Osteoblast (primary cell): ENCODE measurements around the gene SEMA3F. TPM values are rescaled to one million over a fixed set of nuclear protein-coding genes. Genes with fewer than 3 reads are reported as not detected.

Experiments used
- DNase-seq: peaks from one replicate; pipeline ENCODE4 v3.0.0; 2011; ENCODE audit warnings: low spot score, mixed read lengths; ENCODE audit not compliant: insufficient read length; ENCODE audit errors: missing footprints
- H2AFZ ChIP-seq: 2 replicates; pipeline ENCODE4 v1.6.0; 2011; ENCODE audit warnings: mild to moderate bottlenecking, low read length
- H3K27ac ChIP-seq: 2 replicates; pipeline ENCODE4 v1.5.1; 2011; ENCODE audit warnings: mild to moderate bottlenecking, low read depth, low read length, moderate library complexity
- H3K27me3 ChIP-seq: 2 replicates; pipeline ENCODE4 v1.6.0; 2012; ENCODE audit warnings: mild to moderate bottlenecking, control low read depth, inconsistent platforms, low read length, moderate library complexity; ENCODE audit not compliant: insufficient read depth
- H3K36me3 ChIP-seq: 2 replicates; pipeline ENCODE4 v1.5.1; 2011; ENCODE audit warnings: mild to moderate bottlenecking, low read length, control low read depth, moderate library complexity; ENCODE audit not compliant: insufficient read depth
- H3K4me1 ChIP-seq: 2 replicates; pipeline ENCODE4 v1.5.1; 2011; ENCODE audit warnings: mild to moderate bottlenecking, low read length, control low read depth, moderate library complexity; ENCODE audit not compliant: insufficient read depth
- H3K4me2 ChIP-seq: 2 replicates; pipeline ENCODE4 v1.6.0; 2011; ENCODE audit warnings: mild to moderate bottlenecking, low read length; ENCODE audit not compliant: insufficient read depth
- H3K4me3 ChIP-seq: fragments of 200-600 bp; sonication (generic); 3 replicates; pipeline ENCODE4 v1.5.1; 2012; ENCODE audit warnings: mild to moderate bottlenecking, low read length, inconsistent platforms; ENCODE audit not compliant: insufficient read depth
- H3K79me2 ChIP-seq: 2 replicates; pipeline ENCODE4 v1.6.0; 2012; ENCODE audit warnings: mild to moderate bottlenecking, low read length, control low read depth, inconsistent platforms; ENCODE audit not compliant: insufficient read depth
- H3K9me3 ChIP-seq: 2 replicates; pipeline ENCODE4 v1.5.1; 2011; ENCODE audit warnings: low read depth, low read length, control low read depth
- H4K20me1 ChIP-seq: 2 replicates; pipeline ENCODE4 v1.6.0; 2012; ENCODE audit warnings: mild to moderate bottlenecking, low read length, control low read depth; ENCODE audit not compliant: insufficient read depth
- total RNA-seq: library from RNA; depleted of rRNA; stranded (reverse); fragments of >200 nt; gene quantifications from 2 replicates; pipeline ENCODE4 v1.2.3, GENCODE V29; 2012
- TF ChIP-seq, protein P1 (sequence below): IDR thresholded peaks from 2 replicates; pipeline ENCODE4 v1.5.1; 2011; ENCODE audit warnings: mild to moderate bottlenecking, low read depth, low read length, moderate library complexity; ENCODE audit errors: extremely low read depth

Gene SEMA3F
- total RNA-seq = 5.1 and 16.5 TPM in 2 replicates

DNA sequence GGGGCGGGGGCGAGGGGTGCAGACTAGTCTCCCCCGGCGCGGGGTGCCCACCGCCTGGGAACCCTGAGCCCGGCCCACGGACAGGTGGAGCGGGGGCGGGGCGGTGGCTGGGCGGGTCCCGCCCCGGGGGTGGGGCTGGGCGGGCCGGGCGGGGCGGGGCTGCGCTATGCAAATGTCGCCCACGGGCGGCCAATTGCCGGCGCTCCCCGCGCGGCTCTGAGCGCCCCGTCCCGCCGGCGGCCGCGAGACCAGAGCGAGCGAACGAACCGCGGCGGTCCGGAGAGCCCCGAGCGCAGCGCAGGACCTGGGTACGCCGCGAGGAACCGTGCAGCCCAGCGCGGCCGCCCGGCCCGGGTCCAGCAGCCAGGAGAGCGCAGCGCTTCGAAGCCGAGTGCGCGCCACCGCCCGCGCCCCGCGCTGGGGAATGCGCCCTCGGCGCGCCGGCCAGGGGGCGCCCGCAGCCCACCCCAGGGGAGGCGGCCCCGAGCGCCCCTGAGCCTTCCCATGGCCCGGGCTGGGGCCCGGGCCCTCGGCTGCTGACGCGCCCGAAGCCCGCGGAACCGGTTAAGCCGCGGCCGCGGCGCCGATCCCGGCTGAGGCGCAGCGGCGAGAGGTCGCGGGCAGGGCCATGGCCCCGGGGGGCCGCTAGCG lies at the start of gene SEMA3F:
Gene SEMA3F, plus strand, starts transcription at position 485 of the 651 bp plus-strand sequence. CDS start 4,299 bp downstream, outside the sequence.
- Histone ChIP-seq H3K36me3 (no peaks in the 10 kb centered on the region), H4K20me1 (no peaks in the 10 kb centered on the region), H3K9me3 (no peaks in the 10 kb centered on the region), H3K79me2 (peaks cover 40% of the 10 kb centered on the region), H3K4me3 (peak within 1 kb of the TSS; percentile 73), H3K27me3 (peaks cover 8% of the 10 kb centered on the region), H3K27ac (no peak within 1 kb of the TSS), H3K4me2 (peak within 1 kb of the TSS; percentile 65), H2AFZ (no peak within 1 kb of the TSS), H3K4me1 (peaks cover 22% of the 10 kb centered on the region)
- TF ChIP-seq, protein P1, sequence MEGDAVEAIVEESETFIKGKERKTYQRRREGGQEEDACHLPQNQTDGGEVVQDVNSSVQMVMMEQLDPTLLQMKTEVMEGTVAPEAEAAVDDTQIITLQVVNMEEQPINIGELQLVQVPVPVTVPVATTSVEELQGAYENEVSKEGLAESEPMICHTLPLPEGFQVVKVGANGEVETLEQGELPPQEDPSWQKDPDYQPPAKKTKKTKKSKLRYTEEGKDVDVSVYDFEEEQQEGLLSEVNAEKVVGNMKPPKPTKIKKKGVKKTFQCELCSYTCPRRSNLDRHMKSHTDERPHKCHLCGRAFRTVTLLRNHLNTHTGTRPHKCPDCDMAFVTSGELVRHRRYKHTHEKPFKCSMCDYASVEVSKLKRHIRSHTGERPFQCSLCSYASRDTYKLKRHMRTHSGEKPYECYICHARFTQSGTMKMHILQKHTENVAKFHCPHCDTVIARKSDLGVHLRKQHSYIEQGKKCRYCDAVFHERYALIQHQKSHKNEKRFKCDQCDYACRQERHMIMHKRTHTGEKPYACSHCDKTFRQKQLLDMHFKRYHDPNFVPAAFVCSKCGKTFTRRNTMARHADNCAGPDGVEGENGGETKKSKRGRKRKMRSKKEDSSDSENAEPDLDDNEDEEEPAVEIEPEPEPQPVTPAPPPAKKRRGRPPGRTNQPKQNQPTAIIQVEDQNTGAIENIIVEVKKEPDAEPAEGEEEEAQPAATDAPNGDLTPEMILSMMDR = no peak
- peak; percentile 99 for DNase-seq

DNA sequence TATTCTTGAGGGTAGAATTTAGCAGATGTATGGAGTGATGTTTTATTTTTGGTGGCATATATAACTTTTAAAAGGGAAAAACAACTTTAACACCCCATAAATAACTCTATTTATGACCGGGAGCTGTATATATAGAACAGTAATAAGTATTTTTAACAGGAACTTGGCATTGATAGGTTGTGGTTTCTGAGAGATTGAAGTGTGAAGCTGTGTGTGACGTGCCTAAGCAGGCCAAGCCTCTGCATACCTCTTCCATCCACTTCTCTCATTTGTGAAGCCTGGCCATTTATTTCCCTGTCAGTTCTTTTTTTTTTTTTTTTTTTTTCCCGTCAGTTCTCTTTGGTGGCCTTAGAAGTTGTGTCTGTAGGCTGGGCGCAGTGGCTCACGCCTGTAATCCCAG lies 43.4 kb upstream of the SEMA3F start:
- TF ChIP-seq, protein P1 = no peak
- peaks cover 19% of the 10 kb centered on the region for H3K79me2 ChIP-seq
- no peak overlapping the region for H2AFZ ChIP-seq
- no peaks in the 10 kb centered on the region for H3K27me3 ChIP-seq
- peaks cover 25% of the 10 kb centered on the region for H4K20me1 ChIP-seq
- DNase-seq = peak; percentile 25
- H3K27ac ChIP-seq = no peak overlapping the region
- no peaks in the 10 kb centered on the region for H3K4me1 ChIP-seq
- H3K4me3 ChIP-seq = no peak overlapping the region
- H3K36me3 ChIP-seq = peaks cover 99% of the 10 kb centered on the region
- no peak overlapping the region for H3K4me2 ChIP-seq
- H3K9me3 ChIP-seq = no peaks in the 10 kb centered on the region

DNA sequence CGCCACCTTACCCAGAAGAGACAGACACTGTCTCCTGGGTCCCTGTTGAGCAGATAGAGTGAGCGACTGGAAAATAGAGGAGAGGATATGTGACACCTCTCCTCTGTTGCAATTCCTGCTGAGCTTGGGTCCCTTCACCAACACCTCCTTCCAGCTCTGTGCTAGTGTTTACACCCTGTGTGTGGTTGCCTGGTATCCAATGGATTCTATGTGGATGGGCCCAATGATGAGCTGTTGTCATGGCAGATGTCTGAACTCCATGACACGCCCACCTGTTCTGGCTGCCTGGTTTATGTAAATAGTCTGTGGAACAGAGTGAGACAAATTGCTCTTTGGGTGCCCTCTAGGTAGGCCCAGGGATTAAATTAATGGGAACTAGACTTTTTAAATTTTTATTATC lies 42.7 kb upstream of the SEMA3F start:
- Histone ChIP-seq H3K9me3 (no peaks in the 10 kb centered on the region), H3K4me2 (no peak overlapping the region), H3K27ac (no peak overlapping the region), H2AFZ (no peak overlapping the region), H3K36me3 (peaks cover 99% of the 10 kb centered on the region), H3K27me3 (no peaks in the 10 kb centered on the region), H4K20me1 (peaks cover 27% of the 10 kb centered on the region), H3K4me3 (no peak overlapping the region), H3K4me1 (no peaks in the 10 kb centered on the region), H3K79me2 (peaks cover 14% of the 10 kb centered on the region)
- TF ChIP-seq, protein P1 = no peak
- no peak for DNase-seq

DNA sequence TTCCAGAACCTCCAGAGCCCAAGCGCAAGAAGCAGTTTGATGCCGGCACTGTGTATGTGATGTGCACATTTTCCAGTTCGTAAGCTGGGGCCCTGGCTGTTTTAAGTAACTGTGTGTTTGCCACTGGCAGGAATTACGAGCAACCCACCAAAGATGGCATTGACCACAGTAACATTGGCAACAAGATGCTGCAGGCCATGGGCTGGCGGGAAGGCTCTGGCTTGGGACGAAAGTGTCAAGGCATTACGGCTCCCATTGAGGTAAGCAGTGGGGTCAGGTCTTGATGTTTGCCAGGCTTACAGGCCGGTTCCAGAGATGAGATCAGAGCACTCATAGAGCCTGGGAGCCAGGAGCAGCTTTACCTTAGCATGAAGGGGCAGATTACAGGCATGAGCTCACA lies 38.0 kb upstream of the SEMA3F start:
- peaks cover 45% of the 10 kb centered on the region for H4K20me1 ChIP-seq

More for the DNA sequence above, 38.0 kb upstream of the SEMA3F start:
- H3K79me2 ChIP-seq = no peaks in the 10 kb centered on the region
- DNase-seq = no peak
- no peaks in the 10 kb centered on the region for H3K27me3 ChIP-seq
- H3K36me3 ChIP-seq = peaks cover 83% of the 10 kb centered on the region
- H2AFZ ChIP-seq = no peak overlapping the region
- no peaks in the 10 kb centered on the region for H3K9me3 ChIP-seq
- H3K4me1 ChIP-seq = no peaks in the 10 kb centered on the region
- TF ChIP-seq, protein P1 = no peak
- no peak overlapping the region for H3K4me2 ChIP-seq
- no peak overlapping the region for H3K4me3 ChIP-seq
- no peak overlapping the region for H3K27ac ChIP-seq
